ENCODE measurements around the gene PTGER3.
A peak's percentile ranks its signal among the peaks of the same experiment; 100 is the strongest.
"Not testable (repeated sequence)": the region's sequence is repeated elsewhere in the genome, so short reads cannot be mapped to it uniquely, and the experiment has no call there.

PTGER3 gene

DNA sequence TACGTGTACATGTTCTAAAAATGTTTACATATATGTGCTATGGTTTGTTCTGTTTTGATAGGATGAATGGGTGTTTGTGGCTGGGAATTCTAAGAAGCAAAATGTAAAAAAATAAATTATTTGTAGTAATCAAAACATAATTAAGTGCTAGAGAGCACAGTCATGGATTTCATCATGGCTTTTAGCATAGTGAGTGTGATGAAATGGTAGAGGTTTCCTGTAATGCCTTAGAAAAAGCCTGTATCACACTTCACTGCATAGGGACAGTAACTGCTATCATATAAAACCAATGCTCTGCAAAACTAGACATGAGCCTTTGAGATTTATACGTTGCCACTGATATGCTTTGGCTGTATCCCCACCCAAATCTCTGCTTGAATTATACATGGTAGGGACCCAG, 99.8 kb downstream of the PTGER3 start:
- no peak for DNase-seq (ENCODE audit: low spot score)

DNA sequence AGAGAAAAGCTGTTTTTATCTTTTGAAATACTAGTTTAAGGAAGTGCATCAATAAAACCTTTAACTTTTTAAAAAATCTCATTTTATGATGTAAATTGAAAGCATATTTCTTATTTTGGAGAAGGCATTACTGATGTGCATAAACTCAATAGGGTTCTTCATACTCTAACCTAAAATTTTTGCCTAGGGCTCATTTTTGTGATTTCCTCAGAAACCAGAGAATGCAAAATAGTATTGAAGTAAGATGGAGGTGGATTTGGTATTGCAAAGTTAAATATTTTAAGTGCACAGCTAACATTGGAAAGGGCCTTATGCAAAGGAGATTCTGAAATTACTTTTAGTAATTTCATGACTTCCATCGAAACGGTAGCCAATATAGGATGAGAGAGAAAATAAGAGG, 101.9 kb downstream of the PTGER3 start:
- no peak for DNase-seq (ENCODE audit: low spot score)

DNA sequence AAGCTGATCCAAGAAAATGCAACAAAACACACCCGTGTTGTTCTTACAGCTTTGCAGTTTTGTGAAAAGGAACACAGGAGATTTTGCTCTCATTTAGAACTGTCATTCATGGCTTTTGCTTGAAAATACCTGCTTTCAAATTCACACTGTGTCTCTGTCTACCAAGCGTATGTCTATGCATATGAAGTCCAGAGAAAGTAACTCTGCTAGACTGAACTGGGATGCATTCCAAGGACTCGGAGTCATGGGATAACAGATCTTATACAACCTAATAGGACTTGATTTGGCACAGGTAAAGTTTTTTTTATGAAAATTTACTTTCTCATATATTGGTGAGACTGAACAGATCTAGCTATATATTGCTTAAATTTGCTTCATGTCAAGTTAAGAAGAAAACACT, 102.4 kb downstream of the PTGER3 start:
- DNase-seq (ENCODE audit: low spot score): no peak

DNA sequence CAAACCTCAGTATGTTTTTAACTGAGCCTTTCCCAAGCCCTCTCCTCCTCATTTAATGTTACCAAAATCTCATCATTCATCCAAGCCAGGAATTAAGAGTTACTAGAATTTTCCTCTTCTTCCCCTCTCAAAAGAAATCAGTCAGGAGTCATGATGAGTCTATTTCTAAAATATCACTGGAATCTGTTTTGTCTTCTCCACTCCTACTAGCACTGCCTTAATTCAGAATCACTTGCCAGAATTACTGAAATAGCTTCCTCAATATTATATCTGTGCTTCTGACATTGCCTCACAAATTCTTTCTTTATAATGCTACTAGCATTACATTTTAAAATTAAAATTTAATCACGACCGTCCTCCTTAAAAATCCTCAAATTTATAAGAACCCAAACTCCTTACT, 106.1 kb downstream of the PTGER3 start:
- no peak for DNase-seq (ENCODE audit: low spot score)

DNA sequence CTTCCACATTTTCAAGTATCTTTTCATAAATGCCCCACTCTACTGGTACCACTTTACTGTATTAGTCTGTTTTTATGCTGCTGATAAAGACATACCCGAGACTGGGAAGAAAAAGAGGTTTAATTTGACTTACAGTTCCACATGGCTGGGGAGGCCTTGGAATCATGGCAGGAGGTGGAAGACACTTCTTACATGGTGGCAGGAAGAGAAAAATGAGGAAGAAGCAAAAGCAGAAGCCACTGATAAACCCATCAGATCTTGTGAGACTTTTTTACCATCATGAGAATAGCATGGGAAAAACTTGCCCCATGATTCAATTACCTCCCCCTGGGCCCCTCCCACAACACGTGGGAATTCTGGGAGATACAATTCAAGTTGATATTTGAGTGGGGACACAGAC, 107.2 kb downstream of the PTGER3 start:
- not testable (repeated sequence) for DNase-seq (ENCODE audit: low spot score)

DNA sequence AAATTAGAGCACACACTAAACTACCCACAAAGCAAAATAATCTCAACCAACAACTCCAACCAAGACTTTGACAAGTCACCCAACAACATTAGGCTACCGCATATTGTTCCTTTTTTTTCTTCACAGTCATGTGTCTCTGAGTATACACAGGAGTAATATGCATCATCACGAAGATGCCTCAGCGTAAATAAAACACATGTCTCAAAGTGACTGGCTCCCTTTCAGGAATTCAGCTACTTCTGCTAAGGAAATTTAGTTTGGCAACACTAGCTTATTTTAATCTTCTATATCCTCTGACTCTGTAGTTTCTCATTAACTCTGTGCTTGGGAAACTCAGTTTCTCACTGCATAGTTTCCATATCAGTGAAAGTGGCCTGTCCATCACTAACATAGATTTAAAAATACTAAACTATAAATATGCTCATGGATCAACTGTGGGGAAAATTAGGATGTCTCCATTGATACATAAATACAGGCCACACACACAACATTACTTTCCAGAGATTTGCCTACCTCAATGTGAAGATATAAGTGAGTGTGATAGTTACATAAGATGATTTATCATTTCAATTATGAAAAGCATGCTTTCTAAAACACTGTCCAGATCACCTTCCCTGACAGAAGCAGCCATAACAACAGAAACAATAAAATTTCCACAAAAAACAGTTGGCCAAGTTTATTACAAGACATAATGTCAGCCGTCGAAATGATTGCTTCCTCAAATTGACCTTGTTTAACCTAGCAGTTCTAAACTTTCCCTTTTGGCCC, 113.2 kb downstream of the PTGER3 start:
- DNase-seq (ENCODE audit: low spot score): peak; percentile 30

DNA sequence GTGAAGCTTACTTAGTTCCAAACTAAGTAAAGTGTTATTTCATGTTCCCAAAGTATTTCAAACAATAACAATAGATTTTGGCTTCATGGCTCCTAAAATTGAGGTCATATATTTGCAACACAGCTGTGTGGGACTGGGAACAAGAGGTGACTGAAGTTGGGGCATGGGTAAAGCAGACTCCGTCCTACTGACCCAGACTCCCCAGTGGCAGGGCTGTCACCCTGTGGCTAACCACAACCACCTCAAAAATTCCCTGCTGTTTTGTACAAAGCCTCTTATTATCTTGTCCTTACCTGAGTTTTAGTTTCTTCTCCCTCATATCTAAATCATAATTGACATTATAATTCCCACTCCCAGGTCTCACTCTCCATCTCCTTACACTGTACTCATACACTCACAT, 117.6 kb downstream of the PTGER3 start:
- no peak for DNase-seq (ENCODE audit: low spot score)

DNA sequence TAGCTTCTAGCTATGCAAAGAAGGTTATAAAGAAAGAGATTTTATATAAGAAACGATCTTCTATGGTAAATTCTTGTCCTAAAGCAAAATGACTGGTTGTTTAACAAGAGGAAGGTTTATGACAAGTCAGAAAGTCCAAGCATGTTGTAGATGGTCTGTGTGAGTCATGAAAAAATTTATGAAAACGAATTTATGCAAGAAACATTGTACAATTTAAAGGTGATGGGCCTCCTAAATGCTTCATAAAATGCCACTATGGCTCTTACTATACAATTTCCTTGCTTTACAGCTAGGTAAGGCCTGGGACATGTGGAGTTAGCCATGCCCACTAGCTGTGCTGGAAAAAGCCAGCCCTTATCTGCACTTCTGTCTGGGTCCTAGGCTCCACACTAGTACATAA, 125.4 kb downstream of the PTGER3 start:
- no peak for DNase-seq (ENCODE audit: low spot score)
